Peyer's patch (tissue), 4 donors: Measurements from ENCODE around the gene GIGYF2.

Source experiments
- POLR2A ChIP-seq, 2 donors: fragments of 450-650 bp; IDR thresholded peaks; one replicate each; pipeline ENCODE4 v1.5.1; 2017; ENCODE audit warnings: antibody characterized with exemption in 2 of 2, mild to moderate bottlenecking in 2 of 2, moderate library complexity in 2 of 2
- TF ChIP-seq, protein P1 (sequence below), 6 experiments: fragments of 450-650 bp in 4 of 6; fragments of 200-600 bp in 2 of 6; sonication (generic) in 1 of 6; IDR thresholded peaks; one replicate each; pipeline ENCODE4 v1.5.1; 2017 to 2019; ENCODE audit warnings: antibody characterized with exemption in 6 of 6, mild to moderate bottlenecking in 3 of 6, moderate library complexity in 1 of 6

DNA sequence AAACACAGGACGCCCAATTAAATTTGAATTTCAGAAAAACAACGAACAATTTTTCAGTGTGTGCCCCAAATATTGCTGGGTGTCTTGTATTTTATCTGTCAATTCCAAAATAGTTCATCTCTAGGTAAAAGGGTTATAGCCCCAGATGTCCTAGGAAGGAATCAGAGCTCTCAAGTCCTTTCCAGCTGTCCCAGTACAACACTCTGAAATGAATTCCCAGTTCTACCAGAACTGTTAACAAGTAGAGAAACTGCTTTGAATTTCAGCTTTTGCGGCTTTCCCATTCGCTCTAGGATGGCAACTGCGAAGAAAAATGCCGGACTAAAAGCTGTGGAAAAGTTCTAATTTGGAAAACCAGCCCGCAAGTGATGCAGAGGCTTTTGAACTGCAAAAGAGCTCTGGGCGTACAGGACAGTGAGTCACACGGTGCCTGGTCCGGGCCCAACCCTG lies 497 bp upstream of the GIGYF2 start:
- TF ChIP-seq, protein P1, sequence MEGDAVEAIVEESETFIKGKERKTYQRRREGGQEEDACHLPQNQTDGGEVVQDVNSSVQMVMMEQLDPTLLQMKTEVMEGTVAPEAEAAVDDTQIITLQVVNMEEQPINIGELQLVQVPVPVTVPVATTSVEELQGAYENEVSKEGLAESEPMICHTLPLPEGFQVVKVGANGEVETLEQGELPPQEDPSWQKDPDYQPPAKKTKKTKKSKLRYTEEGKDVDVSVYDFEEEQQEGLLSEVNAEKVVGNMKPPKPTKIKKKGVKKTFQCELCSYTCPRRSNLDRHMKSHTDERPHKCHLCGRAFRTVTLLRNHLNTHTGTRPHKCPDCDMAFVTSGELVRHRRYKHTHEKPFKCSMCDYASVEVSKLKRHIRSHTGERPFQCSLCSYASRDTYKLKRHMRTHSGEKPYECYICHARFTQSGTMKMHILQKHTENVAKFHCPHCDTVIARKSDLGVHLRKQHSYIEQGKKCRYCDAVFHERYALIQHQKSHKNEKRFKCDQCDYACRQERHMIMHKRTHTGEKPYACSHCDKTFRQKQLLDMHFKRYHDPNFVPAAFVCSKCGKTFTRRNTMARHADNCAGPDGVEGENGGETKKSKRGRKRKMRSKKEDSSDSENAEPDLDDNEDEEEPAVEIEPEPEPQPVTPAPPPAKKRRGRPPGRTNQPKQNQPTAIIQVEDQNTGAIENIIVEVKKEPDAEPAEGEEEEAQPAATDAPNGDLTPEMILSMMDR (IDR thresholded peaks at IDR 0.05) = no peak
- no peak for TF ChIP-seq POLR2A (IDR thresholded peaks at IDR 0.05)
